Heart left ventricle (tissue), 13 donors: ENCODE results near the gene MLXIP.

Experiments
- POLR2A ChIP-seq, 2 donors: fragments of 450-650 bp; IDR thresholded peaks; one replicate each; pipeline ENCODE4 v1.6.1; 2017; ENCODE audit warnings: antibody characterized with exemption in 2 of 2, mild to moderate bottlenecking in 2 of 2, moderate library complexity in 2 of 2
- TF ChIP-seq, protein P1 (sequence below), 12 donors: fragments of 200-600 bp; sonication (generic) in 4 of 12; IDR thresholded peaks; one replicate each; pipeline versions ENCODE4 v1.5.0 to v1.8.0; 2018 to 2022; ENCODE audit warnings: antibody characterized with exemption in 12 of 12, mild to moderate bottlenecking in 5 of 12
- donor health status: ischemic (EF 13 %, LVEDD 7.1; RV severe dilation, severe dysfunction).
- donor health status: DM: no; HTN: yes; CAD: no.
- donor health status: DM: no; HTN: no; CAD: no.
- donor health status: ischemic (EF 25% LVEDD 6.9; RV normal size, moderate dysfunction).
- donor health status: ischemic (EF 25% LVEDD 5.7; RV mildly dilated, moderate dysfunction).
- donor health status: ischemic (EF 35%, LVEDD 5.7; RV mildly dilated, moderate dysfunction).
- donor health status: nonischemic (EF 11% LVEDD 7.7; RV severe dilation, severe dysfunction).
- donor health status: DM: yes; HTN: yes; CAD: no.
- donor health status: PGD.
- donor health status: ischemic (EF 29% LVEDD 5.4; RV normal size, mild dysfunction).
- donor health status: nonischemic (EF 23%, LVEDD 6.1; RV moderate dilation, normal function).

GRCh38 chr12:122127839-122128238 lies 49.3 kb downstream of the MLXIP start:
- TF ChIP-seq, protein P1, sequence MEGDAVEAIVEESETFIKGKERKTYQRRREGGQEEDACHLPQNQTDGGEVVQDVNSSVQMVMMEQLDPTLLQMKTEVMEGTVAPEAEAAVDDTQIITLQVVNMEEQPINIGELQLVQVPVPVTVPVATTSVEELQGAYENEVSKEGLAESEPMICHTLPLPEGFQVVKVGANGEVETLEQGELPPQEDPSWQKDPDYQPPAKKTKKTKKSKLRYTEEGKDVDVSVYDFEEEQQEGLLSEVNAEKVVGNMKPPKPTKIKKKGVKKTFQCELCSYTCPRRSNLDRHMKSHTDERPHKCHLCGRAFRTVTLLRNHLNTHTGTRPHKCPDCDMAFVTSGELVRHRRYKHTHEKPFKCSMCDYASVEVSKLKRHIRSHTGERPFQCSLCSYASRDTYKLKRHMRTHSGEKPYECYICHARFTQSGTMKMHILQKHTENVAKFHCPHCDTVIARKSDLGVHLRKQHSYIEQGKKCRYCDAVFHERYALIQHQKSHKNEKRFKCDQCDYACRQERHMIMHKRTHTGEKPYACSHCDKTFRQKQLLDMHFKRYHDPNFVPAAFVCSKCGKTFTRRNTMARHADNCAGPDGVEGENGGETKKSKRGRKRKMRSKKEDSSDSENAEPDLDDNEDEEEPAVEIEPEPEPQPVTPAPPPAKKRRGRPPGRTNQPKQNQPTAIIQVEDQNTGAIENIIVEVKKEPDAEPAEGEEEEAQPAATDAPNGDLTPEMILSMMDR (IDR thresholded peaks at IDR 0.05): no peak
- TF ChIP-seq POLR2A (IDR thresholded peaks at IDR 0.05): no peak
